ENCODE data around the gene AZIN2.
A peak's percentile ranks its signal among the peaks of the same experiment; 100 is the strongest.
"Not testable (repeated sequence)": the region's sequence is repeated elsewhere in the genome, so short reads cannot be mapped to it uniquely, and the experiment has no call there.

The AZIN2 gene

GRCh38 chr1:33080885-33081553, at the start of gene AZIN2:
Gene AZIN2, plus strand, starts transcription at chr1:33081153. Its CDS starts 1,097 bp downstream, at chr1:33082250.
- DNase-seq, result peak; percentile 98

GRCh38 chr1:33031506-33031905, 49.4 kb upstream of the AZIN2 start:
- DNase-seq, result no peak

DNA sequence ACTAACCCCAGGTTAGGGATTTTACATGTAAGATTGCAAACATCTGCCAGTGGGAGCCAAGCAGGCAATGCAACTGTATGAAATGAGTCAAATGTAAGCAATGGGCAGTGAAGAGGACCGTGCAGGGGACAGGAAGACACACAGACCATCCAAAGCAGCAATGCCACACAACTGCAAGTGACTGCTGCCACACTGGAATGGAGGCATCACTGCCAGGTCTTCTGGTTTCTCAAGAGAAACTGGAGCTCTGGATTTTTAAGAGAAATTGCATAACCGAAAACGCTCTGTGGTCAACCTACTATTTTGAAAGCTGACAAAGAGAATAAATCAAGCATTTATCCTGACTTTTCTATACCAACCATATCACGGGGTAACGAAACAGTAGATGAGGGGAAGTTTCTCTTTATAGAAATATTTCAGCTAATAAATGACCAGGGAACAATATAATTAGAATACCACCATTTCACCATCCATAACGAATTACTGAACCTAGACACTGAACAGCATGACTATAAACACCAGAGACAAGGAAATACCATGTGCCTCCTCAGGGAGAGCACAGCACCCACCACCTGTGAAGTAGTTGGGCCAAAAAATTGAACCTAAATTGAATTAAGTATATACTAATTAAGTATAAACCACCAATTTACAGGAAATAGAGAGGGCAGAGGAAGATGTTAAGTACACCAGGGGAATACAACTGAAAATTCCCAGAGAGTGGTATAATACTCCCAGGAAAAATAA, 48.7 kb upstream of the AZIN2 start:
- DNase-seq, result no peak

GRCh38 chr1:33036051-33036525, 44.9 kb upstream of the AZIN2 start:
- DNase-seq, result no peak

- DNase-seq, result peak; percentile 97
Observed at GRCh38 chr1:33036526-33037503, 44.1 kb upstream of the AZIN2 start, which contains the start of gene AK2. Gene AK2, minus strand, starts transcription at chr1:33036883. Its CDS starts 55 bp downstream, at chr1:33036828.

- DNase-seq, result no peak
Observed at GRCh38 chr1:33039840-33040239, 41.1 kb upstream of the AZIN2 start.

DNA sequence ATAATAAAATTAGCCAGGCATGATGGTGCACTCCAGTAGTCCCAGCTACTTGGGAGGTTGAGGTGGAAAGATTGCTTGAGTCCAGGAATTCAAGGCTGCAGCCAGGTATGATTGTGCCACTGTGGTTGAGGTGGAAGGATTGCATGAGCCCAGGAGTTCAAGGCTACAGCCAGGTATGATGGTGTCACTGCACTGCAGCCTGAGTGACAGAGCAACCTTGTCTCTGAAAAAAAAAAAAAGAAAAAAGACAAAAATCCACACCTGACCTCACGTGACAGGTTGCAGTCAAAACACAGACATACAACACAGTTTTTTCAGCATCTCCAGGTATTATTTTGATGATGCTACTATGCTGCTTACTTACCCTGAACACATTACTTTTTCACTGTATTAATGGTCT, 39.9 kb upstream of the AZIN2 start:
- DNase-seq, result no peak

DNA sequence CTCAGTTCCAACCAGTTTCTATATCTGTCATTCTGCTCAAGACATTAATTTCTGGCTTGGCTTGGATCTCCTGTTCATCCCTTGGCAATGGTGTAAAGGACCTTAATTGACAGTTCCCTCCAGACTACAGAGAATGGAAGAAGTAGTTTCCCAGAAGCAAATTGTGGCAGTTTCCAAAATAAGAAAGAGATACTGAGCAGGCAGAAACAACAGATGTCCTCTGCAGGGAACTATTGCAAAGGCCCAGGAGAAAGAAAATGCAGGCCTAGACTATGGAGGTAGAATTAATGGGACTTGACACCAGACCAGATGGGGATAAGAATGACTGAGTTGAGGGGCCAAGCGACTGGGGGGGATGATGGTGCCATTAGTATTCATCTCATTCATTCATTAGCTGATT, 38.1 kb upstream of the AZIN2 start:
- DNase-seq, result no peak

GRCh38 chr1:33043267-33044092, 37.5 kb upstream of the AZIN2 start:
- DNase-seq, result no peak

- no peak for DNase-seq
Observed at GRCh38 chr1:33045246-33045645, 35.7 kb upstream of the AZIN2 start.

DNA sequence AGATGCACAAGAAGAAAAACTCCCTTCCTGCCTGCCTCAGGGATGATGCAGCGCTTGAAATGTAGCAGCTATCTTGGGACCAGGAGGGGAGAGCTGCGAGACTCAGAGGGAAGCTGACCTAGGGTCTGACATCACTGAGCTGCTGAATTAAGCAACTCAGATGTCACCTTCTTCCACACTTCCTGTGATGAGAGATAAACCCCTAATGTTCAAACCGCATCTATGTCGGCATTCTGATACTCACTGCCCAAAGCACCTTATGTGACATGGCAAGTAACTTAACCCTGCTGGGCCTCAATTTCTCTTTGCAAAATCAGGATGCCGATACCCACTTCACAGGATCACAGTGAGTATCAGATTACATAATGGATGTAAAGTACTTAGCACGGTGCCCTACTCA, 35.1 kb upstream of the AZIN2 start:
- DNase-seq, result no peak

- DNase-seq, result not testable (repeated sequence)
Observed at GRCh38 chr1:33046234-33046633, 34.7 kb upstream of the AZIN2 start.

DNA sequence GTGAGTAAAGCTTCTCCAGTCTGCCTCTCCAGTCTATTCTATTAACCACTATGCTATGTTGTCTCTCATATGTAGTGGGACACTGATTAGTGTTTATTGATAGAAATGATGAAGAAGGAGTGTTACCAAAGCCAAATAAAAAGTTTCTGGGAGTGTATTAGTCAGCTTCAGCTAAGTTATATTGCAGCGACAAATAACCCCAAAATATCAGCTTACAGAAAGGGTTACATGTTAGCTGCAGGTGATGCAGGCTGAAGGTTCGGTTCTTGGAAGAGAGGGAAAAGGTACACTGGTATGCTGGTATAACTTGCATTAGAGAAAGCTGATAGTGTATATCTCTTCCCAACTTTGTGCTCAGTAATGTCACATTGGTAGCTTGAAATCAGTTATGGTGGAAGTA, 33.7 kb upstream of the AZIN2 start:
- DNase-seq, result no peak

- DNase-seq, result no peak
Observed at GRCh38 chr1:33047839-33048305, 33.1 kb upstream of the AZIN2 start.

- DNase-seq, result no peak
Observed at GRCh38 chr1:33048426-33048825, 32.5 kb upstream of the AZIN2 start.

DNA sequence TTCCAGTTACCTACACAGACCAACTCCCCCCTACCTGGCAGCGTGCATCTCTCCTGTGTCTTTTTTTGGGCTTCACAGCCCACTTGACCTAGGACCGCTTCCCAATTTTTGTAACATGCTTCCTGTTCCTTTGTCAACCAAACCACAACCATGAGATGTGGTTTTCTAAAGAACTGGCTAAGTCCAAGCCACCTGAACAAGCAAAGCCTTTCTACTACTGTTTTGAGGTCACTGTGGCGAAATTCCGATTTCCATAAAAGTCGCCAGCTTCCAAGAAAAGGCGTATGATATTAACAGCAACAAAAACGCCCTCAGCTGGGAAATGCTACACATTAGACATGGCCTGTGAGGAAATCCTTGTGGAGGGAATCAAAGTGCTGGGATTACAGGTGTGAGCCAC, 31.6 kb upstream of the AZIN2 start:
- DNase-seq, result no peak

DNA sequence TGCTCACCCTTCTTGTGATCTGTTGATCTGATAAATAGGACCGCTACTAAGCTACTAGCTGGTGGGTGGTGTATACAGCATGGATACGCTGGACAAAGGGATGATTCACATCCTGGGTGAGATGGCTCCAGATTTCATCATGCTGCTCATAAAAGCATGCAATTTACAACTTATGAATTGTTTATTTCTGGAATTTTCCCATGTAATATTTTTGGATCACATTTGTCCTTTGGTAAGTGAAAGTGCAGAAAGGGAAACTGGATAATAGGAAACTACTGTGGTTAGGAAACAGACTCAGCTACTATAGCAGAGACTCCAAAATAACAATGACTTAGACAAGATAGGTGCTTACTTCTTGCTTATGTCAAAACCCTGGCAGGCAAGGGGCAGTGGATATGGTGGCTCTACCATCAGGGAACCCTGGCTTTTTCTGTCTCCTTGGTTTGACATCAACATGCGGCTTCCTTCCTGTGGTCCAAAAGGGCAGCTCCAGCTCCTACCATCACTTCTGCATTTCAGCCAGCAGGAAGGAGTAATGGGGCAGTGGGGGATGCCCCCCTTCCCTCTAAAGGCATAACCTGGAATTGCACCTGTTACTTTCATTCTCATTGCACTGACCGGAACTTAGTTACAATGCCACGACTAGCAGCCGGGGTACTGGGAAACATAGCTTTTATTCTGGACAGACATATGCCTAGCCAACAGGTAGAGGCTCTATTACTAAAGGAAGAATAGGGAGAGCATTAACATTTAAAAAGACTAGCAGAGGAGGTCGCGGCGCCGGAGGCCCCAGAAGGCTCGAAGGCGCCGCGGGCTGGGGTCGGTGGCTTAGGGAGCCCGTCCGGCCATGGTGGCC, 30.5 kb upstream of the AZIN2 start:
- DNase-seq, result no peak

DNA sequence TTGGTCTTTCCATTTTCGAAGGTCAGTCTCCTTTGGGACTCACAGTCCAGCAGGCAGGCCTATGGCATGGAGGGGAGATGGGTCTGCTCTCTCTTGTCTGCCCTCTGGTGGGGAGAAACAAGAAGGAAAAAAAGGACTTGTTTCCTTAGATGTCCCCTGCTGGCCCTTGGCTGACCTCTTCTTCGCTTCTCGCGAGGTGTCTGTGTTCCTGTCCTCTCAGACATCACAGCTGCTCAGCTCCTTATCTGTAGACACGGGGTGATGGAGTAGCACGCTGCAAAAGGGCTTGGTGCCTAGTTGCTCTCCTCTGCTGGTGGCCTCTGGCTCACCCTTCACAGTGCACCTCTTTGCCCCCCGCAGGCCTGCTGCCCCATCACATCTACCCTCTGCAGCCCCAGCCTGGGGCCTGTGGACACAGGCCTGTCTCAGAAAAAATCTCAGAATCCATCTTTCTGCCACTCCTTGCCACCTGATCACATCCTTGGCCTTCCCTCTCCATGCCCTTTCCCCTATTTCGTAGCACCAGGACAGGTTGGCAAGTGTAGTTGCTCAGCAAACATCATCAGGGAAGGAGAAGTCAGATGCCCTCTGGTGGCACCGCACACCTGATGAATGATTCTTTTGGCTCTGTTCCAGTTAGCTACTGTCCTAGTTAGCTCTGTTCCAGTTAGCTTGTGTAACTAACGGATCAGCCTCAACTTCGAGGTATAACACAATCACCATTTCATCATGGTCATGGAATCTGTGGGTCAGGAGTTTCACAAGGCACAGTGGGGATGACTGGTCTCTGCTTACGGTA, 25.5 kb upstream of the AZIN2 start:
- peak; percentile 80 for DNase-seq

- DNase-seq, result no peak
Observed at GRCh38 chr1:33056426-33056825, 24.5 kb upstream of the AZIN2 start.

- DNase-seq, result no peak
Observed at GRCh38 chr1:33057095-33057494, 23.9 kb upstream of the AZIN2 start.
